Sigmoid colon (tissue), 7 donors: Measurements from ENCODE around the gene COL4A4. TPM values are rescaled to one million over a fixed set of nuclear protein-coding genes. Genes with fewer than 3 reads are reported as not detected.

Experiments used
- DNase-seq: peaks from one replicate; pipeline ENCODE4 v3.0.0-alpha.2; 2019
- H3K27ac ChIP-seq, 4 donors: fragments of 200-600 bp; sonication (generic); one replicate each; pipeline ENCODE4 v1.5.1; 2016 to 2019; ENCODE audit warnings: mild to moderate bottlenecking in 1 of 4
- H3K27me3 ChIP-seq, 3 donors: fragments of 200-600 bp; sonication (generic); one replicate each; pipeline ENCODE4 v1.5.1; 2019; ENCODE audit warnings: mild to moderate bottlenecking in 1 of 3
- H3K36me3 ChIP-seq, 4 donors: fragments of 200-600 bp; sonication (generic); one replicate each; pipeline ENCODE4 v1.5.1; 2016 to 2019
- H3K4me1 ChIP-seq, 4 donors: fragments of 200-600 bp; sonication (generic); one replicate each; pipeline ENCODE4 v1.5.1; 2017 to 2019
- H3K4me3 ChIP-seq, 4 donors: fragments of 200-600 bp; sonication (generic); one replicate each; pipeline ENCODE4 v1.5.1; 2017 to 2019; ENCODE audit warnings: mild to moderate bottlenecking in 2 of 4, moderate library complexity in 1 of 4
- H3K9me3 ChIP-seq, 4 donors: fragments of 200-600 bp in 3 of 4; sonication (generic) in 3 of 4; one replicate each; pipeline versions ENCODE4 v1.5.1 to v1.6.1; 2013 to 2019
- EP300 ChIP-seq, 4 donors: sonication (generic); formaldehyde crosslinking; IDR thresholded peaks; one replicate each; pipeline ENCODE4 v1.6.1; 2017; ENCODE audit warnings: antibody characterized with exemption in 4 of 4
- POLR2A ChIP-seq, 2 donors: fragments of 450-650 bp; IDR thresholded peaks; one replicate each; pipeline ENCODE4 v1.6.1; 2016; ENCODE audit warnings: antibody characterized with exemption in 2 of 2, mild to moderate bottlenecking in 2 of 2, moderate library complexity in 2 of 2
- POLR2AphosphoS5 ChIP-seq, 4 donors: sonication (generic); formaldehyde crosslinking; IDR thresholded peaks; one replicate each; pipeline ENCODE4 v1.6.1; 2017; ENCODE audit warnings: antibody characterized with exemption in 4 of 4
- WGBS, 2 donors: extraction: QIAGEN DNeasy Blood & Tissue Kit; methylation state at CpG; one replicate each; pipeline ENCODE4 v1.1.7; 2013; 5-methylcytosine and 5-hydroxymethylcytosine counted together
- intact Hi-C: fragments of 100-400 bp; cut with DNase I; formaldehyde crosslinking; loops from one replicate; pipeline ENCODE4 v1.15.1; 2023
- polyA plus RNA-seq, 3 donors: library from polyadenylated mRNA; stranded (reverse); fragments of 200-250 nt; gene quantifications; one replicate each; pipeline ENCODE4 v1.2.3, GENCODE V29; 2013
- total RNA-seq, 4 donors: library from RNA; depleted of rRNA; stranded (reverse); fragments of >200 nt; gene quantifications; one replicate each; pipeline ENCODE4 v1.1.0, GENCODE V29; 2016
- TF ChIP-seq, protein P1 (sequence below), 4 experiments: fragments of 450-650 bp in 3 of 4; fragments of 200-600 bp in 1 of 4; IDR thresholded peaks; one replicate each; pipeline ENCODE4 v1.5.1; 2016 to 2019; ENCODE audit warnings: antibody characterized with exemption in 4 of 4, mild to moderate bottlenecking in 3 of 4, moderate library complexity in 2 of 4
- donor health status: healthy with polysubstance abuse.
- donor health status: Bipolar disorder and iron deficiency.
- donor health status: healthy.

COL4A4 gene
- total and polyA plus RNA-seq, 7 donors: 0.49 to 1.6 (median 1.2) TPM; not detected in 2

- no peak overlapping the region for H3K27ac ChIP-seq
- H3K36me3 ChIP-seq: no peaks in the 10 kb centered on the region
- no peaks in the 10 kb centered on the region for H3K27me3 ChIP-seq
- 71 to 77% methylated on average over 5 of the region's 5 CpGs for WGBS, 2 donors
- H3K4me3 ChIP-seq: no peak overlapping the region
- no peaks in the 10 kb centered on the region for H3K4me1 ChIP-seq
- intact Hi-C loops: no loop called here
- no peak for DNase-seq
- H3K9me3 ChIP-seq: no peaks in the 10 kb centered on the region
- no peak for TF ChIP-seq EP300 (IDR thresholded peaks at IDR 0.05)
Measured at GRCh38 chr2:227125506-227125905, 38.5 kb downstream of the COL4A4 start.

GRCh38 chr2:227124811-227125210 is 39.2 kb downstream of the COL4A4 start:
- intact Hi-C loops: no loop called here
- Histone ChIP-seq H3K4me3 (no peak overlapping the region), H3K4me1 (no peaks in the 10 kb centered on the region), H3K36me3 (no peaks in the 10 kb centered on the region), H3K27me3 (no peaks in the 10 kb centered on the region), H3K27ac (no peak overlapping the region), H3K9me3 (no peaks in the 10 kb centered on the region)
- DNase-seq: no peak
- 38 to 64% methylated on average over 2 of the region's 2 CpGs for WGBS, 2 donors
- TF ChIP-seq EP300 (IDR thresholded peaks at IDR 0.05) (no peak), POLR2AphosphoS5 (IDR thresholded peaks at IDR 0.05) (no peak), POLR2A (IDR thresholded peaks at IDR 0.05) (no peak)
- TF ChIP-seq, protein P1, sequence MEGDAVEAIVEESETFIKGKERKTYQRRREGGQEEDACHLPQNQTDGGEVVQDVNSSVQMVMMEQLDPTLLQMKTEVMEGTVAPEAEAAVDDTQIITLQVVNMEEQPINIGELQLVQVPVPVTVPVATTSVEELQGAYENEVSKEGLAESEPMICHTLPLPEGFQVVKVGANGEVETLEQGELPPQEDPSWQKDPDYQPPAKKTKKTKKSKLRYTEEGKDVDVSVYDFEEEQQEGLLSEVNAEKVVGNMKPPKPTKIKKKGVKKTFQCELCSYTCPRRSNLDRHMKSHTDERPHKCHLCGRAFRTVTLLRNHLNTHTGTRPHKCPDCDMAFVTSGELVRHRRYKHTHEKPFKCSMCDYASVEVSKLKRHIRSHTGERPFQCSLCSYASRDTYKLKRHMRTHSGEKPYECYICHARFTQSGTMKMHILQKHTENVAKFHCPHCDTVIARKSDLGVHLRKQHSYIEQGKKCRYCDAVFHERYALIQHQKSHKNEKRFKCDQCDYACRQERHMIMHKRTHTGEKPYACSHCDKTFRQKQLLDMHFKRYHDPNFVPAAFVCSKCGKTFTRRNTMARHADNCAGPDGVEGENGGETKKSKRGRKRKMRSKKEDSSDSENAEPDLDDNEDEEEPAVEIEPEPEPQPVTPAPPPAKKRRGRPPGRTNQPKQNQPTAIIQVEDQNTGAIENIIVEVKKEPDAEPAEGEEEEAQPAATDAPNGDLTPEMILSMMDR (IDR thresholded peaks at IDR 0.05): no peak

DNA sequence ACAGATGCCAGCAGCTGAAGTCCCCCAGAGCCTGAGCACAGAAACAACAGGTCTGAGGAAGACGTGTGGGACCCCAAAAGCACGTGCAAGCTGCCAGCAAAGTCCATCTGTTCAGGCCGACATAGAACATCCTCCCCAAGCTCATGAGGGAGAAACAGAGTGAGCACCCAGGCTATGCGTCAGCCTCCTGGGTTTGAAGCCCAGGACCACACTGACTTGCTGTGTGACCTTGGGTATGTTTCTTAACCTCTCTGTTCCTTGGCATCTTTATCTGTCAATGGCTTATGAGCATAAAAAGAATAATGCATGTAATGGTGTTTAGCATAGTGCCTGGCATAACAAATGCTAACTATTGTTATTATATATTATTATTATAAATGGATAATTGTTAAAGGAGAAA is 40.3 kb downstream of the COL4A4 start:
- 88 to 92% methylated on average over 4 of the region's 4 CpGs for WGBS, 2 donors
- intact Hi-C loops: no loop called here
- H3K4me3 ChIP-seq: no peak overlapping the region

DNA sequence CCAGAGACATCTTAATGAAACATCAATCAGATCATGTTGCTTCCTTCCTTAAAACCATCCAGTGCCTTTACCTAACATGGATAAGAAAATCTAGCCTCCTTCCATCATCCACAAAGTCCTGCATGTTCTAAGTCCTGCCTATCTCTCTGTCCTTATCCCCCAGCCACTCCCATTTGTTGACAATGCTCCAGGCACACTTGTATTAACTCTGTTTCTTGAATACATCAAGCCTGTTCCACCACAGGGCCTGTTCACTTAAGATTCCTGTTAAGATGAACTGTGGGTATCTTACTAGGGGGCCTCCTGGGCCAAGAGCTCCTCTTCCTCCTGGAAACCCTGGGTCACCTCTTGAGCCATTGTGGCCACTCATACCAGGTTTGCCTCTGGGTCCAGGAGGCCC is 45.7 kb downstream of the COL4A4 start:
- Histone ChIP-seq H3K27me3 (no peaks in the 10 kb centered on the region), H3K36me3 (no peaks in the 10 kb centered on the region), H3K9me3 (no peaks in the 10 kb centered on the region), H3K4me3 (no peak overlapping the region), H3K27ac (no peak overlapping the region), H3K4me1 (no peaks in the 10 kb centered on the region)
- no peak for DNase-seq
- intact Hi-C loops: no loop called here
- TF ChIP-seq POLR2AphosphoS5 (IDR thresholded peaks at IDR 0.05) (no peak), EP300 (IDR thresholded peaks at IDR 0.05) (no peak), POLR2A (IDR thresholded peaks at IDR 0.05) (no peak)
- TF ChIP-seq, protein P1 (IDR thresholded peaks at IDR 0.05): no peak

More for the DNA sequence above, 40.3 kb downstream of the COL4A4 start:
- Histone ChIP-seq H3K27me3 (no peaks in the 10 kb centered on the region), H3K27ac (no peak overlapping the region), H3K9me3 (no peaks in the 10 kb centered on the region), H3K36me3 (no peaks in the 10 kb centered on the region), H3K4me1 (no peaks in the 10 kb centered on the region)
- no peak for DNase-seq
- TF ChIP-seq, protein P1 (IDR thresholded peaks at IDR 0.05): no peak
- no peak for TF ChIP-seq POLR2AphosphoS5 (IDR thresholded peaks at IDR 0.05)
- no peak for TF ChIP-seq EP300 (IDR thresholded peaks at IDR 0.05)
- TF ChIP-seq POLR2A (IDR thresholded peaks at IDR 0.05): no peak

DNA sequence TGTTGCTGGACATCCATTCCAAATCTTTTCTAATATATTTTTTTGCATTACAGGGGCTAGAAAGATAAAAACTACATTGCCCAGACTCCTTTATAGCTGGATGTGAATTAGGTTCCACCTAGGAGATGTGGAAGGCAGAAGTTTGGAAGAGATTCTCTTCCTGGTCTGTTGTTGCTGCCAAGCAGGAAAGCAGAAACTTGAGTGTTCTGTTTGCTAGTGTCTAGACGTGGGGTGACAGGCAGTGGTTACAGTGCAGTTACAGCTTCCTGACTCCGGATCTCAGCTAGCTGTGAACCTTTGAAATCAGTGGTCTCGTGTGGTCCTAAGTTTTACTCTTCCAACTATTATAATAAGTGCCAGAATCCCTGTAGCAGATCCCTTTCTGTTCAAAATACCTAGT is 46.2 kb downstream of the COL4A4 start:
- Histone ChIP-seq H3K27me3 (no peaks in the 10 kb centered on the region), H3K27ac (no peak overlapping the region), H3K4me1 (no peaks in the 10 kb centered on the region), H3K4me3 (no peak overlapping the region), H3K9me3 (no peaks in the 10 kb centered on the region), H3K36me3 (no peaks in the 10 kb centered on the region)
- TF ChIP-seq, protein P1 (IDR thresholded peaks at IDR 0.05): no peak
- TF ChIP-seq POLR2A (IDR thresholded peaks at IDR 0.05) (no peak), EP300 (IDR thresholded peaks at IDR 0.05) (no peak), POLR2AphosphoS5 (IDR thresholded peaks at IDR 0.05) (no peak)
- intact Hi-C loops: no loop called here
- no peak for DNase-seq
- 15 to 54% methylated on average over 3 of the region's 3 CpGs for WGBS, 2 donors
